ENCODE measurements around the gene CDC42BPB.

DNA sequence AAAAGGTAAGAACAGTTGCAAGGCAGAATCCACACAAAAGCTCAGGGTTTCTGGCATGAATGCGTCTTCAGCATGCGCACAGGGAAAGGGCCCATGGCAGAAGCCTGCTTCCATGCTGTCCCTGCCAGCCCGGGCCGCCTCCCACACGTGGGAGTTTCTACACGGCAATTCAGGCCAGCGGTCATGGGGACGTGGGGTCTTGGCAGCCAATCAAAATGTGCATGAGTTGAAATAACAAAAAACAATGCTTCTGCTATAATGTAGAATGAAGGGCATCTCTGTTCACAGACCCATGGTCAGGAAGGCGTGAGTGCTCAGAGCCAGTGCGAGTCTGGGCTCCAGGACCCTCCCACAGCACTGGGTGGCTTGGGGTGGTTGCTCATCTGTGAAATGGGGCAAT, 106.3 kb downstream of the CDC42BPB start:
- no peak for TF ChIP-seq POLR2A (IDR thresholded peaks at IDR 0.05)
- TF ChIP-seq, protein P1, sequence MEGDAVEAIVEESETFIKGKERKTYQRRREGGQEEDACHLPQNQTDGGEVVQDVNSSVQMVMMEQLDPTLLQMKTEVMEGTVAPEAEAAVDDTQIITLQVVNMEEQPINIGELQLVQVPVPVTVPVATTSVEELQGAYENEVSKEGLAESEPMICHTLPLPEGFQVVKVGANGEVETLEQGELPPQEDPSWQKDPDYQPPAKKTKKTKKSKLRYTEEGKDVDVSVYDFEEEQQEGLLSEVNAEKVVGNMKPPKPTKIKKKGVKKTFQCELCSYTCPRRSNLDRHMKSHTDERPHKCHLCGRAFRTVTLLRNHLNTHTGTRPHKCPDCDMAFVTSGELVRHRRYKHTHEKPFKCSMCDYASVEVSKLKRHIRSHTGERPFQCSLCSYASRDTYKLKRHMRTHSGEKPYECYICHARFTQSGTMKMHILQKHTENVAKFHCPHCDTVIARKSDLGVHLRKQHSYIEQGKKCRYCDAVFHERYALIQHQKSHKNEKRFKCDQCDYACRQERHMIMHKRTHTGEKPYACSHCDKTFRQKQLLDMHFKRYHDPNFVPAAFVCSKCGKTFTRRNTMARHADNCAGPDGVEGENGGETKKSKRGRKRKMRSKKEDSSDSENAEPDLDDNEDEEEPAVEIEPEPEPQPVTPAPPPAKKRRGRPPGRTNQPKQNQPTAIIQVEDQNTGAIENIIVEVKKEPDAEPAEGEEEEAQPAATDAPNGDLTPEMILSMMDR (IDR thresholded peaks at IDR 0.05), result no peak
